ENCODE results near the gene RCOR1. TPM values are rescaled to one million over a fixed set of nuclear protein-coding genes. Genes with fewer than 3 reads are reported as not detected.

Gene RCOR1
- total and polyA plus RNA-seq, 2 of the 4 experiments (the other 2 are of a cell fraction) = 9.0 to 11.2 TPM

DNA sequence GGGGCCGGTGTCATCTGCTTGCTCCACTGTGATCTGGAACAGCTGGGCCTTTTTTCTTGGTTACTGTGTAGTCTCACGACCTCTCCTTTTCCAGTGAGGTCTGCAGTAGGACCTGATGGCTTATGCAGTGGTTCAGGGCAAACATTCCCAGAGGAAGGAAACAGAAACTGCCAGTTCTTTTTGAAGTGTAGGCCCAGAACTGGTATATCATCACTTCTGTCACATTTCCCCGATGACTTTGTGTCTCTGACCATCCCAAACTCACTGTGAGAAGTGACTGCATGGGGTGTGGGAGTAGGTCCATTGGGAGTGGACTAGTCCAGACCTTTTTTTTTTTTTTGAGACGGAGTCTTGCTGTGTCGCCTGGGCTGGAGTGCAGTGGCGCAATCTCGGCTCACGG lies 38.4 kb downstream of the RCOR1 start:
- dilution Hi-C loops (cut with HindIII; ENCODE audit: low sequenced_read_pairs, unreplicated experiment) = no loop called here
- POLR2A ChIA-PET (ENCODE audit: unreplicated experiment) = no interaction called here
- Histone ChIP-seq H3K27me3 (ENCODE audit: control insufficient read depth, insufficient read depth, low read length) (no peaks in the 10 kb centered on the region), H4K8ac (ENCODE audit: low read depth in 2 of 2, low read length in 2 of 2) (no peak overlapping the region), H4K91ac (ENCODE audit: insufficient read depth, low read depth, low read length) (no peak overlapping the region), H3K14ac (replicated peaks; ENCODE audit: low read depth, low read length) (no peak overlapping the region), H3K4me3 (ENCODE audit: insufficient read depth, low read depth, low read length) (no peak overlapping the region), H2AK5ac (ENCODE audit: low read depth, low read length) (no peak overlapping the region), H3K27ac (ENCODE audit: insufficient read depth, low read length) (no peak overlapping the region), H2BK120ac (ENCODE audit: low read depth, low read length) (no peak overlapping the region), H3K56ac (ENCODE audit: extremely low read depth, insufficient read depth, low read length) (no peak overlapping the region), H4K20me1 (ENCODE audit: insufficient read depth, low read length) (peaks cover 56% of the 10 kb centered on the region), H3K9me3 (ENCODE audit: control insufficient read depth, insufficient read depth, low read length) (no peaks in the 10 kb centered on the region), H3K23ac (ENCODE audit: low read depth, low read length) (no peak overlapping the region), H3K9me1 (ENCODE audit: insufficient read depth, low read length) (peaks cover 19% of the 10 kb centered on the region), H2BK15ac (ENCODE audit: low read depth, low read length) (no peak overlapping the region), H2BK20ac (ENCODE audit: low read depth, low read length) (no peak overlapping the region), H2BK5ac (ENCODE audit: low read depth, low read length, poor library complexity, severe bottlenecking) (no peak overlapping the region), H2AK9ac (replicated peaks; ENCODE audit: low read depth, low read length, poor library complexity) (no peak overlapping the region), H3K9ac (ENCODE audit: low read depth, low read length) (no peak overlapping the region), H3K4me2 (ENCODE audit: low read depth, low read length) (no peak overlapping the region), H3K4ac (ENCODE audit: low read depth, low read length) (no peak overlapping the region), H3K79me1 (ENCODE audit: low read depth in 1 of 2, low read length in 2 of 2) (peaks cover 45 to 76% of the 10 kb centered on the region in 2 experiments), H3K4me1 (ENCODE audit: control insufficient read depth, insufficient read depth, low read length) (peaks cover 8% of the 10 kb centered on the region), H4K5ac (ENCODE audit: low read depth, low read length) (no peak overlapping the region), H3K18ac (ENCODE audit: low read depth, low read length) (no peak overlapping the region), H3K36me3 (ENCODE audit: control insufficient read depth, insufficient read depth, low read length) (no peaks in the 10 kb centered on the region), H2AFZ (replicated peaks; ENCODE audit: low read length, poor library complexity) (no peak overlapping the region)
- BruUV-seq (replicated peaks) = no TSS peak
- CTCF ChIA-PET = interaction anchor here (0.9 kb wide), 1 partner anchor 63 kb away, joined by 3 read pairs; no protein-coding TSS in a partner anchor
- intact Hi-C loops (cut with micrococcal nuclease) = no loop called here
- TF ChIP-seq USF2 (IDR thresholded peaks at IDR 0.05; ENCODE audit: low read depth, low read length) (no peak), SMC3 (IDR thresholded peaks at IDR 0.05; ENCODE audit: low read depth, low read length) (no peak), POLR2A (IDR thresholded peaks at IDR 0.05; ENCODE audit: low read depth, low read length) (no peak)
- TF ChIP-seq, protein P1, sequence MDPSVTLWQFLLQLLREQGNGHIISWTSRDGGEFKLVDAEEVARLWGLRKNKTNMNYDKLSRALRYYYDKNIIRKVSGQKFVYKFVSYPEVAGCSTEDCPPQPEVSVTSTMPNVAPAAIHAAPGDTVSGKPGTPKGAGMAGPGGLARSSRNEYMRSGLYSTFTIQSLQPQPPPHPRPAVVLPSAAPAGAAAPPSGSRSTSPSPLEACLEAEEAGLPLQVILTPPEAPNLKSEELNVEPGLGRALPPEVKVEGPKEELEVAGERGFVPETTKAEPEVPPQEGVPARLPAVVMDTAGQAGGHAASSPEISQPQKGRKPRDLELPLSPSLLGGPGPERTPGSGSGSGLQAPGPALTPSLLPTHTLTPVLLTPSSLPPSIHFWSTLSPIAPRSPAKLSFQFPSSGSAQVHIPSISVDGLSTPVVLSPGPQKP (IDR thresholded peaks at IDR 0.05; ENCODE audit: borderline replicate concordance, low read depth, low read length) = no peak
- ATAC-seq (ENCODE audit: low read depth) (no peak), DNase-seq (no peak)
- in situ Hi-C loops (cut with MboI; ENCODE audit: low sequenced_read_pairs) = no loop called here
- no CpG with 5 or more reads among the region's 8 CpGs for WGBS, 2 experiments (ENCODE audit: extremely low coverage in 2 of 2, insufficient read length in 1 of 2)
